Measurements from ENCODE around the gene QPRT. TPM values are rescaled to one million over a fixed set of nuclear protein-coding genes. Genes with fewer than 3 reads are reported as not detected.
A peak's percentile ranks its signal among the peaks of the same experiment; 100 is the strongest.

The QPRT gene
- polyA plus RNA-seq, 3 donors: 2.1 to 4.7 (median 3.9) TPM

- peaks cover 57% of the 10 kb centered on the region for H3K79me2 ChIP-seq (ENCODE audit: insufficient read depth, low read length)
- peak within 1 kb of the TSS; percentile 95 for H3K4me2 ChIP-seq (replicated peaks; ENCODE audit: extremely low read depth, low read length, poor library complexity, severe bottlenecking)
- peak within 1 kb of the TSS; percentile 75 for H2AFZ ChIP-seq (ENCODE audit: insufficient read depth, low read depth, low read length, poor library complexity, severe bottlenecking)
- peaks cover 0 to 5% (median 0%) of the 10 kb centered on the region in 3 donors for H3K27me3 Mint-ChIP-seq (ENCODE audit: low read depth in 3 of 3)
- peak within 1 kb of the TSS; percentile 78 for H3K9ac ChIP-seq (ENCODE audit: insufficient read depth, low read length, poor library complexity, severe bottlenecking)
- peak within 1 kb of the TSS; percentile 76 to 86 for H3K27ac ChIP-seq (ENCODE audit: low read depth in 1 of 2, low read length in 2 of 2)
- H3K27ac Mint-ChIP-seq: peak within 1 kb of the TSS; percentile 88 to 98 (median 94)
- H3K4me1 ChIP-seq (ENCODE audit: control insufficient read depth in 1 of 2, insufficient read depth in 2 of 2, low read length in 2 of 2): peaks cover 60 to 68% of the 10 kb centered on the region in 2 donors
- H3K36me3 ChIP-seq (replicated peaks in 1 of 2; ENCODE audit: control insufficient read depth in 1 of 2, insufficient read depth in 2 of 2, low read length in 2 of 2): no peaks in the 10 kb centered on the region
- intact Hi-C loops (cut with micrococcal nuclease): loop anchor here (10.0 kb wide), 2 partner anchors 58 to 68 kb away; no protein-coding TSS in a partner anchor
- peaks cover 8 to 15% of the 10 kb centered on the region in 2 donors for H3K36me3 Mint-ChIP-seq
- TF ChIP-seq CTCF (IDR thresholded peaks at IDR 0.05): no peak
- peaks cover 49% of the 10 kb centered on the region for H4K20me1 ChIP-seq (ENCODE audit: insufficient read depth, low read length)
- H3K4me1 Mint-ChIP-seq: peaks cover 68% of the 10 kb centered on the region
- peak within 1 kb of the TSS; percentile 52 to 97 (median 71) for H3K4me3 ChIP-seq (replicated peaks in 1 of 3; ENCODE audit: low read depth in 2 of 3, low read length in 3 of 3)
- H3K9me3 Mint-ChIP-seq: no peaks in the 10 kb centered on the region
- under 1% methylated on average over 9 of the region's 18 CpGs for WGBS (ENCODE audit: insufficient coverage)
- H3K27me3 ChIP-seq (ENCODE audit: control insufficient read depth in 2 of 2, insufficient read depth in 2 of 2, low read length in 2 of 2): no peaks in the 10 kb centered on the region
- DNase-seq: peak in 2 of 3 donors; percentile 14 to 32
- no peaks in the 10 kb centered on the region for H3K9me3 ChIP-seq (replicated peaks in 1 of 2; ENCODE audit: control insufficient read depth in 1 of 2, insufficient read depth in 1 of 2, low read length in 2 of 2)
- peak within 1 kb of the TSS; percentile 93 to 96 for H3K4me3 Mint-ChIP-seq
Observed at GRCh38 chr16:29663016-29663806, 15.8 kb upstream of the QPRT start, which contains the start of gene SPN. Gene SPN, plus strand, starts transcription at chr16:29663247. Its CDS starts 482 bp downstream, at chr16:29663729.

- H3K27ac ChIP-seq (ENCODE audit: low read depth in 1 of 2, low read length in 2 of 2): peak overlapping the region; percentile 76 to 86
- Mint-ChIP-seq H3K36me3 (peaks cover 8 to 15% of the 10 kb centered on the region in 2 donors), H3K9me3 (no peaks in the 10 kb centered on the region), H3K27ac (peak overlapping the region; percentile 87 to 98 (median 92)), H3K4me3 (peak overlapping the region; percentile 93 to 96), H3K27me3 (ENCODE audit: low read depth in 3 of 3) (peaks cover 0 to 4% (median 0%) of the 10 kb centered on the region in 3 donors), H3K4me1 (peaks cover 69% of the 10 kb centered on the region)
- peak in 2 of 3 donors; percentile 37 to 71 for DNase-seq
- peaks cover 55% of the 10 kb centered on the region for H4K20me1 ChIP-seq (ENCODE audit: insufficient read depth, low read length)
- no peaks in the 10 kb centered on the region for H3K27me3 ChIP-seq (ENCODE audit: control insufficient read depth in 2 of 2, insufficient read depth in 2 of 2, low read length in 2 of 2)
- peak overlapping the region; percentile 78 for H3K9ac ChIP-seq (ENCODE audit: insufficient read depth, low read length, poor library complexity, severe bottlenecking)
- peak overlapping the region; percentile 52 to 97 (median 71) for H3K4me3 ChIP-seq (replicated peaks in 1 of 3; ENCODE audit: low read depth in 2 of 3, low read length in 3 of 3)
- H3K9me3 ChIP-seq (replicated peaks in 1 of 2; ENCODE audit: control insufficient read depth in 1 of 2, insufficient read depth in 1 of 2, low read length in 2 of 2): no peaks in the 10 kb centered on the region
- H3K4me1 ChIP-seq (ENCODE audit: control insufficient read depth in 1 of 2, insufficient read depth in 2 of 2, low read length in 2 of 2): peaks cover 63 to 72% of the 10 kb centered on the region in 2 donors
- intact Hi-C loops (cut with micrococcal nuclease): loop anchor here (10.0 kb wide), 2 partner anchors 59 to 69 kb away; no protein-coding TSS in a partner anchor
- no peak for TF ChIP-seq CTCF (IDR thresholded peaks at IDR 0.05)
- H3K79me2 ChIP-seq (ENCODE audit: insufficient read depth, low read length): peaks cover 63% of the 10 kb centered on the region
- peak overlapping the region; percentile 95 for H3K4me2 ChIP-seq (replicated peaks; ENCODE audit: extremely low read depth, low read length, poor library complexity, severe bottlenecking)
- no peaks in the 10 kb centered on the region for H3K36me3 ChIP-seq (replicated peaks in 1 of 2; ENCODE audit: control insufficient read depth in 1 of 2, insufficient read depth in 2 of 2, low read length in 2 of 2)
- 5% methylated on average over 3 of the region's 3 CpGs for WGBS (ENCODE audit: insufficient coverage)
- peak overlapping the region; percentile 75 for H2AFZ ChIP-seq (ENCODE audit: insufficient read depth, low read depth, low read length, poor library complexity, severe bottlenecking)
Observed at GRCh38 chr16:29663807-29664090, 15.2 kb upstream of the QPRT start.

Measured in CD14-positive monocyte (primary cell).